PC-3 (cell line): ENCODE results near the gene SEC23B. TPM values are rescaled to one million over a fixed set of nuclear protein-coding genes. Genes with fewer than 3 reads are reported as not detected.

ENCODE experiments used
- ATAC-seq: fragments of 200-7000 bp; cut with Tn5 transposase; 2 replicates; pipeline ENCODE4 v1.9.1; 2020; ENCODE audit warnings: mild to moderate bottlenecking, moderate library complexity
- BruUV-seq: library from RNA; stranded (reverse); fragments of 400-500 nt; replicated peaks from 2 replicates; lab custom pipeline; 2021; lab: Mats Ljungman, UMichigan
- CTCF ChIA-PET: fragments of 300-600 bp; sonication (Branson Sonifier 250); formaldehyde crosslinking; loops from one replicate; lab custom pipeline; 2022; ENCODE audit warnings: antibody characterized with exemption; lab: Charles Lee
- POLR2A ChIA-PET: fragments of 300-600 bp; sonication (Branson Sonifier 250); formaldehyde crosslinking; loops from one replicate; lab custom pipeline; 2022; ENCODE audit warnings: antibody characterized with exemption; ENCODE audit not compliant: unreplicated experiment; lab: Charles Lee
- DNase-seq: peaks from one replicate; pipeline ENCODE4 v3.0.0-alpha.2; 2015
- H2AFZ ChIP-seq: fragments of 300-600 bp; sonication (generic); 2 replicates; pipeline ENCODE4 v1.6.0; 2016; ENCODE audit warnings: antibody characterized with exemption, low read length
- H3F3A ChIP-seq: fragments of 300-600 bp; sonication (generic); one replicate; pipeline ENCODE4 v1.6.0; 2017; ENCODE audit warnings: antibody characterized with exemption, low read length, control low read depth, mild to moderate bottlenecking; ENCODE audit not compliant: unreplicated experiment
- H3K27ac ChIP-seq: fragments of 300-600 bp; sonication (generic); 2 replicates; pipeline ENCODE4 v1.5.1; 2016; ENCODE audit warnings: mild to moderate bottlenecking, low read length
- H3K27me3 ChIP-seq: fragments of 300-600 bp; sonication (generic); 2 replicates; pipeline ENCODE4 v1.6.1; 2016; ENCODE audit warnings: low read length, mixed read lengths
- H3K36me3 ChIP-seq: fragments of 300-600 bp; sonication (generic); 2 replicates; pipeline ENCODE4 v1.6.1; 2016; ENCODE audit warnings: low read depth, mixed run types, low read length, mixed read lengths
- H3K4me1 ChIP-seq: fragments of 300-600 bp; sonication (generic); 2 replicates; pipeline ENCODE4 v1.5.1; 2016; ENCODE audit warnings: low read length; ENCODE audit not compliant: insufficient read depth
- H3K4me2 ChIP-seq: fragments of 300-600 bp; sonication (generic); 2 replicates; pipeline ENCODE4 v1.6.0; 2016; ENCODE audit warnings: low read length
- H3K4me3 ChIP-seq: fragments of 300-600 bp; sonication (generic); 2 replicates; pipeline ENCODE4 v1.5.1; 2016; ENCODE audit warnings: mild to moderate bottlenecking, low read length, mixed read lengths
- H3K79me2 ChIP-seq: fragments of 300-600 bp; sonication (generic); 2 replicates; pipeline ENCODE4 v1.6.1; 2017; ENCODE audit warnings: low read length, mixed read lengths
- H3K9ac ChIP-seq: fragments of 300-600 bp; sonication (generic); 2 replicates; pipeline ENCODE4 v1.6.0; 2016; ENCODE audit warnings: mild to moderate bottlenecking, low read length
- H3K9me2 ChIP-seq: fragments of 300-600 bp; sonication (generic); replicated peaks from 2 replicates; pipeline ENCODE4 v1.6.1; 2016; ENCODE audit warnings: mixed run types, low read length, mixed read lengths
- H3K9me3 ChIP-seq: fragments of 300-600 bp; sonication (generic); 2 replicates; pipeline ENCODE4 v1.6.1; 2016; ENCODE audit warnings: low read length, mixed read lengths
- H4K20me1 ChIP-seq: fragments of 300-600 bp; sonication (generic); 2 replicates; pipeline ENCODE4 v1.6.1; 2016; ENCODE audit warnings: low read length, mixed read lengths
- CTCF ChIP-seq: fragments of 300-600 bp; sonication (generic); conservative IDR thresholded peaks from 2 replicates; pipeline ENCODE4 v1.5.1; 2017; ENCODE audit warnings: antibody characterized with exemption, low read depth, mild to moderate bottlenecking, low read length
- EZH2 ChIP-seq: fragments of 300-600 bp; sonication (generic); IDR thresholded peaks from one replicate; pipeline ENCODE4 v1.6.1; 2017; ENCODE audit warnings: antibody characterized with exemption, mild to moderate bottlenecking, low read length; ENCODE audit not compliant: unreplicated experiment
- EZH2phosphoT487 ChIP-seq: fragments of 300-600 bp; sonication (generic); IDR thresholded peaks from 2 replicates; pipeline ENCODE4 v1.6.1; 2018; ENCODE audit warnings: mild to moderate bottlenecking, antibody characterized with exemption, low read length, borderline replicate concordance
- intact Hi-C: fragments of 100-400 bp; cut with micrococcal nuclease; formaldehyde crosslinking; loops from 2 replicates; pipeline ENCODE4 v1.9.0; 2023
- total RNA-seq: library from RNA; depleted of rRNA; stranded (reverse); fragments of >200 nt; gene quantifications from 2 replicates; pipeline ENCODE4 v1.2.3, GENCODE V29; 2014

SEC23B gene
- total RNA-seq, 1 experiment from 2014 or later: 89.5 TPM

GRCh38 chr20:18527339-18527738 lies 19.6 kb downstream of the SEC23B start:
- Histone ChIP-seq H3K4me2 (no peak overlapping the region), H3K36me3 (peaks cover 68% of the 10 kb centered on the region), H3K27me3 (no peaks in the 10 kb centered on the region), H2AFZ (no peak overlapping the region), H3K9me2 (no peaks in the 10 kb centered on the region), H3K9me3 (no peaks in the 10 kb centered on the region), H3F3A (no peaks in the 10 kb centered on the region), H3K79me2 (no peaks in the 10 kb centered on the region), H3K9ac (no peak overlapping the region), H3K4me3 (no peak overlapping the region), H3K4me1 (peaks cover 31% of the 10 kb centered on the region), H4K20me1 (no peaks in the 10 kb centered on the region), H3K27ac (peak overlapping the region; percentile 52)
- intact Hi-C loops: no loop called here
- BruUV-seq: no TSS peak
- CTCF ChIA-PET: no interaction called here
- POLR2A ChIA-PET: interaction anchor here (0.7 kb wide), 1 partner anchor 100 kb away, joined by 4 read pairs; no protein-coding TSS in a partner anchor
- TF ChIP-seq CTCF (no peak), EZH2 (no peak), EZH2phosphoT487 (no peak)
- DNase-seq (no peak), ATAC-seq (no peak)

- no peaks in the 10 kb centered on the region for H3K9me3 ChIP-seq
- CTCF ChIA-PET: no interaction called here
- no peaks in the 10 kb centered on the region for H3K27me3 ChIP-seq
- peak overlapping the region; percentile 52 for H3K27ac ChIP-seq
- no peak overlapping the region for H3K4me2 ChIP-seq
- H3K4me1 ChIP-seq: peaks cover 31% of the 10 kb centered on the region
- H2AFZ ChIP-seq: no peak overlapping the region
- no TSS peak for BruUV-seq
- H4K20me1 ChIP-seq: no peaks in the 10 kb centered on the region
- TF ChIP-seq CTCF: no peak
- TF ChIP-seq EZH2phosphoT487: no peak
- no peak for TF ChIP-seq EZH2
- ATAC-seq (peak; percentile 44; the same call in 1 of the 2 replicates), DNase-seq (peak; percentile 73)
- no peaks in the 10 kb centered on the region for H3F3A ChIP-seq
- POLR2A ChIA-PET: no interaction called here
- H3K9me2 ChIP-seq: no peaks in the 10 kb centered on the region
- intact Hi-C loops: no loop called here
- H3K79me2 ChIP-seq: no peaks in the 10 kb centered on the region
- H3K36me3 ChIP-seq: peaks cover 73% of the 10 kb centered on the region
- no peak overlapping the region for H3K4me3 ChIP-seq
- 0 out of 2 replicates have a peak overlapping the region, but pooled peaks have one; percentile 6 for H3K9ac ChIP-seq
Measured at GRCh38 chr20:18527836-18528235, 20.1 kb downstream of the SEC23B start.

- no TSS peak for BruUV-seq
- no peak overlapping the region for H2AFZ ChIP-seq
Measured at GRCh38 chr20:18529041-18529440, 21.3 kb downstream of the SEC23B start.

More at GRCh38 chr20:18529041-18529440, 21.3 kb downstream of the SEC23B start:
- Histone ChIP-seq H3K4me3 (no peak overlapping the region), H3K4me1 (peaks cover 27% of the 10 kb centered on the region), H3K79me2 (no peaks in the 10 kb centered on the region), H3K9me3 (no peaks in the 10 kb centered on the region), H3K4me2 (no peak overlapping the region), H3F3A (no peaks in the 10 kb centered on the region), H3K27me3 (no peaks in the 10 kb centered on the region), H3K9me2 (no peaks in the 10 kb centered on the region), H3K36me3 (peaks cover 84% of the 10 kb centered on the region), H3K9ac (no peak overlapping the region), H3K27ac (no peak overlapping the region), H4K20me1 (no peaks in the 10 kb centered on the region)
- intact Hi-C loops: no loop called here
- ChIA-PET CTCF (no interaction called here), POLR2A (no interaction called here)
- DNase-seq (no peak), ATAC-seq (no peak)
- TF ChIP-seq CTCF: no peak
- TF ChIP-seq EZH2: no peak
- no peak for TF ChIP-seq EZH2phosphoT487
